ENCODE results near the gene FBN1.

The FBN1 gene

DNA sequence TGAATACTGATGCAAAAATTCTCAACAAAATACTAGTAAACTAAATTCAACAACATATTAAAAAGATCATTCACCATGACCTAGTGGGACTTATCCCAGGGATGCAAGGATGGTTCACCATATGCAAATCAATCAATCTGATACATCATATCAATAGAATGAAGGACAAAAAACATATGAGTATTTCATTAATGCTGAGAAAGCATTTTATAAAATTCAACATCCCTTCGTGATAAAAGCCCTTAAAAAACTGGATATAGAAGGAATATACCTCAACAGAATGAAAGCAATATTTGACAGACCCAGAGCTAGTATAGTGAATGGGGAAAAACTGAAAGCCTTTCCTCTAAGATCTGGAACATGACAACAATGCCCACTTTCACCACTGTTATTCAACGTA, 43.0 kb upstream of the FBN1 start:
- TF ChIP-seq, protein P1, sequence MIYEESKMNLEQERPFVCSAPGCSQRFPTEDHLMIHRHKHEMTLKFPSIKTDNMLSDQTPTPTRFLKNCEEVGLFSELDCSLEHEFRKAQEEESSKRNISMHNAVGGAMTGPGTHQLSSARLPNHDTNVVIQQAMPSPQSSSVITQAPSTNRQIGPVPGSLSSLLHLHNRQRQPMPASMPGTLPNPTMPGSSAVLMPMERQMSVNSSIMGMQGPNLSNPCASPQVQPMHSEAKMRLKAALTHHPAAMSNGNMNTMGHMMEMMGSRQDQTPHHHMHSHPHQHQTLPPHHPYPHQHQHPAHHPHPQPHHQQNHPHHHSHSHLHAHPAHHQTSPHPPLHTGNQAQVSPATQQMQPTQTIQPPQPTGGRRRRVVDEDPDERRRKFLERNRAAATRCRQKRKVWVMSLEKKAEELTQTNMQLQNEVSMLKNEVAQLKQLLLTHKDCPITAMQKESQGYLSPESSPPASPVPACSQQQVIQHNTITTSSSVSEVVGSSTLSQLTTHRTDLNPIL (CRISPR knock-in tag; IDR thresholded peaks at IDR 0.05; ENCODE audit: low read depth): no peak
- no peak for TF ChIP-seq TOX (CRISPR knock-in tag; IDR thresholded peaks at IDR 0.05; ENCODE audit: borderline replicate concordance)
- no peak for TF ChIP-seq ESRRG (CRISPR knock-in tag; IDR thresholded peaks at IDR 0.05)
- TF ChIP-seq ZFP3 (CRISPR knock-in tag; IDR thresholded peaks at IDR 0.05): no peak
- TF ChIP-seq TCF4 (CRISPR knock-in tag; IDR thresholded peaks at IDR 0.05; ENCODE audit: borderline replicate concordance): no peak
- no peak for TF ChIP-seq SNAI2 (CRISPR knock-in tag; IDR thresholded peaks at IDR 0.05)
- no peak for TF ChIP-seq ZNF70 (CRISPR knock-in tag; IDR thresholded peaks at IDR 0.05)
- TF ChIP-seq CSDC2 (CRISPR knock-in tag; IDR thresholded peaks at IDR 0.05): no peak
- TF ChIP-seq ARNTL (CRISPR knock-in tag; IDR thresholded peaks at IDR 0.05; ENCODE audit: borderline replicate concordance, low read depth): no peak
- TF ChIP-seq RARB (CRISPR knock-in tag; IDR thresholded peaks at IDR 0.05): no peak
- TF ChIP-seq, protein P2, sequence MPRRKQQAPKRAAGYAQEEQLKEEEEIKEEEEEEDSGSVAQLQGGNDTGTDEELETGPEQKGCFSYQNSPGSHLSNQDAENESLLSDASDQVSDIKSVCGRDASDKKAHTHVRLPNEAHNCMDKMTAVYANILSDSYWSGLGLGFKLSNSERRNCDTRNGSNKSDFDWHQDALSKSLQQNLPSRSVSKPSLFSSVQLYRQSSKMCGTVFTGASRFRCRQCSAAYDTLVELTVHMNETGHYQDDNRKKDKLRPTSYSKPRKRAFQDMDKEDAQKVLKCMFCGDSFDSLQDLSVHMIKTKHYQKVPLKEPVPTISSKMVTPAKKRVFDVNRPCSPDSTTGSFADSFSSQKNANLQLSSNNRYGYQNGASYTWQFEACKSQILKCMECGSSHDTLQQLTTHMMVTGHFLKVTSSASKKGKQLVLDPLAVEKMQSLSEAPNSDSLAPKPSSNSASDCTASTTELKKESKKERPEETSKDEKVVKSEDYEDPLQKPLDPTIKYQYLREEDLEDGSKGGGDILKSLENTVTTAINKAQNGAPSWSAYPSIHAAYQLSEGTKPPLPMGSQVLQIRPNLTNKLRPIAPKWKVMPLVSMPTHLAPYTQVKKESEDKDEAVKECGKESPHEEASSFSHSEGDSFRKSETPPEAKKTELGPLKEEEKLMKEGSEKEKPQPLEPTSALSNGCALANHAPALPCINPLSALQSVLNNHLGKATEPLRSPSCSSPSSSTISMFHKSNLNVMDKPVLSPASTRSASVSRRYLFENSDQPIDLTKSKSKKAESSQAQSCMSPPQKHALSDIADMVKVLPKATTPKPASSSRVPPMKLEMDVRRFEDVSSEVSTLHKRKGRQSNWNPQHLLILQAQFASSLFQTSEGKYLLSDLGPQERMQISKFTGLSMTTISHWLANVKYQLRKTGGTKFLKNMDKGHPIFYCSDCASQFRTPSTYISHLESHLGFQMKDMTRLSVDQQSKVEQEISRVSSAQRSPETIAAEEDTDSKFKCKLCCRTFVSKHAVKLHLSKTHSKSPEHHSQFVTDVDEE (CRISPR knock-in tag; IDR thresholded peaks at IDR 0.05): no peak
- TF ChIP-seq, protein P3, sequence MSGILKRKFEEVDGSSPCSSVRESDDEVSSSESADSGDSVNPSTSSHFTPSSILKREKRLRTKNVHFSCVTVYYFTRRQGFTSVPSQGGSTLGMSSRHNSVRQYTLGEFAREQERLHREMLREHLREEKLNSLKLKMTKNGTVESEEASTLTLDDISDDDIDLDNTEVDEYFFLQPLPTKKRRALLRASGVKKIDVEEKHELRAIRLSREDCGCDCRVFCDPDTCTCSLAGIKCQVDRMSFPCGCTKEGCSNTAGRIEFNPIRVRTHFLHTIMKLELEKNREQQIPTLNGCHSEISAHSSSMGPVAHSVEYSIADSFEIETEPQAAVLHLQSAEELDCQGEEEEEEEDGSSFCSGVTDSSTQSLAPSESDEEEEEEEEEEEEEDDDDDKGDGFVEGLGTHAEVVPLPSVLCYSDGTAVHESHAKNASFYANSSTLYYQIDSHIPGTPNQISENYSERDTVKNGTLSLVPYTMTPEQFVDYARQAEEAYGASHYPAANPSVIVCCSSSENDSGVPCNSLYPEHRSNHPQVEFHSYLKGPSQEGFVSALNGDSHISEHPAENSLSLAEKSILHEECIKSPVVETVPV (CRISPR knock-in tag; IDR thresholded peaks at IDR 0.05): no peak
- TF ChIP-seq ZC3H10 (CRISPR knock-in tag; IDR thresholded peaks at IDR 0.05): no peak
- TF ChIP-seq PPARA (CRISPR knock-in tag; IDR thresholded peaks at IDR 0.05; ENCODE audit: borderline replicate concordance): no peak
- no peak for TF ChIP-seq ZNF8 (CRISPR knock-in tag; IDR thresholded peaks at IDR 0.05)
- TF ChIP-seq, protein P4, sequence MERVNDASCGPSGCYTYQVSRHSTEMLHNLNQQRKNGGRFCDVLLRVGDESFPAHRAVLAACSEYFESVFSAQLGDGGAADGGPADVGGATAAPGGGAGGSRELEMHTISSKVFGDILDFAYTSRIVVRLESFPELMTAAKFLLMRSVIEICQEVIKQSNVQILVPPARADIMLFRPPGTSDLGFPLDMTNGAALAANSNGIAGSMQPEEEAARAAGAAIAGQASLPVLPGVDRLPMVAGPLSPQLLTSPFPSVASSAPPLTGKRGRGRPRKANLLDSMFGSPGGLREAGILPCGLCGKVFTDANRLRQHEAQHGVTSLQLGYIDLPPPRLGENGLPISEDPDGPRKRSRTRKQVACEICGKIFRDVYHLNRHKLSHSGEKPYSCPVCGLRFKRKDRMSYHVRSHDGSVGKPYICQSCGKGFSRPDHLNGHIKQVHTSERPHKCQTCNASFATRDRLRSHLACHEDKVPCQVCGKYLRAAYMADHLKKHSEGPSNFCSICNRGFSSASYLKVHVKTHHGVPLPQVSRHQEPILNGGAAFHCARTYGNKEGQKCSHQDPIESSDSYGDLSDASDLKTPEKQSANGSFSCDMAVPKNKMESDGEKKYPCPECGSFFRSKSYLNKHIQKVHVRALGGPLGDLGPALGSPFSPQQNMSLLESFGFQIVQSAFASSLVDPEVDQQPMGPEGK (CRISPR knock-in tag; IDR thresholded peaks at IDR 0.05; ENCODE audit: borderline replicate concordance): no peak
- TF ChIP-seq BACH2 (CRISPR knock-in tag; IDR thresholded peaks at IDR 0.05; ENCODE audit: borderline replicate concordance): no peak
- TF ChIP-seq ZNF565 (CRISPR knock-in tag; conservative IDR thresholded peaks at IDR 0.05; ENCODE audit: low read depth): no peak
- TF ChIP-seq ISL1 (CRISPR knock-in tag; IDR thresholded peaks at IDR 0.05): no peak
- TF ChIP-seq, protein P5, sequence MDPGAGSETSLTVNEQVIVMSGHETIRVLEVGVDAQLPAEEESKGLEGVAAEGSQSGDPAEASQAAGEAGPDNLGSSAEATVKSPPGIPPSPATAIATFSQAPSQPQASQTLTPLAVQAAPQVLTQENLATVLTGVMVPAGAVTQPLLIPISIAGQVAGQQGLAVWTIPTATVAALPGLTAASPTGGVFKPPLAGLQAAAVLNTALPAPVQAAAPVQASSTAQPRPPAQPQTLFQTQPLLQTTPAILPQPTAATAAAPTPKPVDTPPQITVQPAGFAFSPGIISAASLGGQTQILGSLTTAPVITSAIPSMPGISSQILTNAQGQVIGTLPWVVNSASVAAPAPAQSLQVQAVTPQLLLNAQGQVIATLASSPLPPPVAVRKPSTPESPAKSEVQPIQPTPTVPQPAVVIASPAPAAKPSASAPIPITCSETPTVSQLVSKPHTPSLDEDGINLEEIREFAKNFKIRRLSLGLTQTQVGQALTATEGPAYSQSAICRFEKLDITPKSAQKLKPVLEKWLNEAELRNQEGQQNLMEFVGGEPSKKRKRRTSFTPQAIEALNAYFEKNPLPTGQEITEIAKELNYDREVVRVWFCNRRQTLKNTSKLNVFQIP (CRISPR knock-in tag; IDR thresholded peaks at IDR 0.05; ENCODE audit: borderline replicate concordance, low read depth): no peak
- ATAC-seq: no peak

DNA sequence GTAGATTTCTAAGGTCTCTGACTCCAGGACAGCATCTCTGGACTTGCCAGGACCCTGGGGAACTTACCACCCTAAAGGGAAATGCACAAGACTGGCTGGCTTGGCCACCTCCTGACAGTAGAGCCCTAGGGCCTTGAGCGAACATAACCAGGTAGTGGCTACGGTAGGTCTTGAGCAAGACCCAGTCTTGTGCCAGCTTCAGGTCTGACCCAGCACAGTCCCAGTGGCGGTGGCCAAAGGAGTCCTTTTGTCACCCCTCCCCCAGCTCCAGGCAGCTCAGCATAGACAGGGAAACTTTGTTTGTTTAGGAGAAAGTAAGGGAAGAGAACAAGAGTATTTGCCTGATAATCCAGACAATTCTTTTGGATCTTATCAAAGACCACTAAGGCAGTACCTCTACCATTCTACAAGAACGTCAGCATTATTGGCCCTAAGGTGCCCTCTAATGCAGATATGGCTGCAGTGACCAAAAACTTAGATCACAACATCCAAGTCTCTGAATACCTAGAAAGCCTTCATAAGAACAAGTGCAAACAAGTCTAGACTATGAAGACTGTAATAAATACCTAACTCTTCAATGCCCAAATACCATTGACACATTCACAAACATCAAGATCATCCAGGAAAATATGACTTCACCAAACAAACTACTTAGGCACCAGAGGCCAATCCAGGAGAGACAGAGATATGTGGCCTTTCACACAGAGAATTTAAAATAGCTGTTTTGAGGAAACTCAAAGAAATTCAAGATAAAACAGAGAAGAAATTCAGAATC, 38.7 kb upstream of the FBN1 start:
- no peak for ATAC-seq
- no peak for TF ChIP-seq ZNF8 (CRISPR knock-in tag; IDR thresholded peaks at IDR 0.05)
- TF ChIP-seq, protein P1 (CRISPR knock-in tag; IDR thresholded peaks at IDR 0.05; ENCODE audit: low read depth): no peak
- TF ChIP-seq ZNF565 (CRISPR knock-in tag; conservative IDR thresholded peaks at IDR 0.05; ENCODE audit: low read depth): no peak
- TF ChIP-seq GLIS3 (CRISPR knock-in tag; IDR thresholded peaks at IDR 0.05): no peak
- no peak for TF ChIP-seq ZC3H10 (CRISPR knock-in tag; IDR thresholded peaks at IDR 0.05)
- TF ChIP-seq ARNTL (CRISPR knock-in tag; IDR thresholded peaks at IDR 0.05; ENCODE audit: borderline replicate concordance, low read depth): no peak
- no peak for TF ChIP-seq SNAI2 (CRISPR knock-in tag; IDR thresholded peaks at IDR 0.05)
- no peak for TF ChIP-seq ZNF70 (CRISPR knock-in tag; IDR thresholded peaks at IDR 0.05)
- no peak for TF ChIP-seq TOX (CRISPR knock-in tag; IDR thresholded peaks at IDR 0.05; ENCODE audit: borderline replicate concordance)
- no peak for TF ChIP-seq RARB (CRISPR knock-in tag; IDR thresholded peaks at IDR 0.05)
- TF ChIP-seq, protein P4 (CRISPR knock-in tag; IDR thresholded peaks at IDR 0.05; ENCODE audit: borderline replicate concordance): no peak
- no peak for TF ChIP-seq BACH2 (CRISPR knock-in tag; IDR thresholded peaks at IDR 0.05; ENCODE audit: borderline replicate concordance)
- TF ChIP-seq, protein P5 (CRISPR knock-in tag; IDR thresholded peaks at IDR 0.05; ENCODE audit: borderline replicate concordance, low read depth): no peak
